A673 (cell line): ENCODE measurements around the gene CTSZ. TPM values are rescaled to one million over a fixed set of nuclear protein-coding genes. Genes with fewer than 3 reads are reported as not detected.

Source experiments
- BruUV-seq: library from RNA; stranded (reverse); fragments of 400-500 nt; replicated peaks from 2 replicates; lab custom pipeline; 2021; lab: Mats Ljungman, UMichigan
- CTCF ChIA-PET: fragments of 300-600 bp; sonication (Branson Sonifier 250); formaldehyde crosslinking; loops from one replicate; lab custom pipeline; 2022; ENCODE audit warnings: antibody characterized with exemption; lab: Charles Lee
- POLR2A ChIA-PET: fragments of 300-600 bp; sonication (Branson Sonifier 250); formaldehyde crosslinking; loops from one replicate; lab custom pipeline; 2022; ENCODE audit warnings: antibody characterized with exemption; ENCODE audit not compliant: low non-redundant PET; lab: Charles Lee
- DNase-seq: peaks from one replicate; pipeline ENCODE4 v3.0.0-alpha.2; 2015; ENCODE audit warnings: low spot score
- H3K27ac ChIP-seq: fragments of 200-600 bp; sonication (generic); 2 replicates; pipeline ENCODE4 v1.5.1; 2016; ENCODE audit warnings: mixed run types, low read depth, mild to moderate bottlenecking, mixed read lengths, antibody characterized with exemption, low read length; ENCODE audit not compliant: poor library complexity, severe bottlenecking
- H3K27me3 ChIP-seq: fragments of 200-600 bp; sonication (generic); replicated peaks from 2 replicates; pipeline ENCODE4 v1.6.1; 2017; ENCODE audit warnings: mixed run types, low read depth, mild to moderate bottlenecking, mixed read lengths, antibody characterized with exemption, low read length; ENCODE audit not compliant: insufficient read depth, poor library complexity
- H3K36me3 ChIP-seq: fragments of 200-600 bp; sonication (generic); 2 replicates; pipeline ENCODE4 v1.6.1; 2016; ENCODE audit warnings: mixed run types, mild to moderate bottlenecking, mixed read lengths, antibody characterized with exemption, low read length; ENCODE audit not compliant: insufficient read depth, poor library complexity, severe bottlenecking
- H3K4me1 ChIP-seq: fragments of 200-600 bp; sonication (generic); 2 replicates; pipeline ENCODE4 v1.6.1; 2017; ENCODE audit warnings: mixed run types, mild to moderate bottlenecking, mixed read lengths, antibody characterized with exemption, low read length; ENCODE audit not compliant: insufficient read depth, poor library complexity, severe bottlenecking
- H3K4me3 ChIP-seq: fragments of 200-600 bp; sonication (generic); 2 replicates; pipeline ENCODE4 v1.5.1; 2016; ENCODE audit warnings: low read depth, mixed run types, mild to moderate bottlenecking, mixed read lengths, low read length; ENCODE audit not compliant: poor library complexity, severe bottlenecking
- H3K9me3 ChIP-seq: fragments of 200-600 bp; sonication (generic); 2 replicates; pipeline ENCODE4 v1.6.1; 2016; ENCODE audit warnings: mixed run types, low read depth, mild to moderate bottlenecking, mixed read lengths, antibody characterized with exemption, low read length; ENCODE audit not compliant: poor library complexity, severe bottlenecking
- EZH2 ChIP-seq: fragments of 200-600 bp; sonication (generic); IDR thresholded peaks from 2 replicates; pipeline ENCODE4 v1.6.1; 2017; ENCODE audit warnings: borderline replicate concordance, low read depth, mild to moderate bottlenecking, mixed read lengths, antibody characterized with exemption, low read length; ENCODE audit not compliant: poor library complexity, severe bottlenecking
- intact Hi-C: fragments of 100-400 bp; cut with micrococcal nuclease; formaldehyde crosslinking; loops from one replicate; pipeline ENCODE4 v1.10.0; 2022; ENCODE audit not compliant: unreplicated experiment
- total RNA-seq: library from RNA; stranded (reverse); gene quantifications from 2 replicates; pipeline ENCODE4 v1.2.3, GENCODE V29; 2021
- TF ChIP-seq, protein P1 (sequence below): fragments of 300-800, 200-600 bp; sonication (generic); conservative IDR thresholded peaks from 2 replicates; pipeline ENCODE4 v1.5.1; 2017; ENCODE audit warnings: low read depth, mild to moderate bottlenecking, antibody characterized with exemption, low read length, moderate library complexity, mixed read lengths

The CTSZ gene
- total RNA-seq, 1 experiment from 2014 or later = 1.2 TPM

DNA sequence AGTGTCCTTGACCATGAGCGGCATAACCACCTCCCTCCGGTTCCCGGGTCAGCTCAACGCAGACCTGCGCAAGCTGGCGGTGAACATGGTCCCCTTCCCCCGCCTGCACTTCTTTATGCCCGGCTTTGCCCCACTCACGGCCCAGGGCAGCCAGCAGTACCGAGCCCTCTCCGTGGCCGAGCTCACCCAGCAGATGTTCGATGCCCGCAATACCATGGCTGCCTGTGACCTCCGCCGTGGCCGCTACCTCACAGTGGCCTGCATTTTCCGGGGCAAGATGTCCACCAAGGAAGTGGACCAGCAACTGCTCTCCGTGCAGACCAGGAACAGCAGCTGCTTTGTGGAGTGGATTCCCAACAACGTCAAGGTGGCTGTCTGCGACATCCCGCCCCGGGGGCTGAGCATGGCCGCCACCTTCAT, 17.1 kb upstream of the CTSZ start:
- Histone ChIP-seq H3K9me3 (no peaks in the 10 kb centered on the region), H3K4me3 (no peak overlapping the region), H3K27ac (no peak overlapping the region), H3K4me1 (peaks cover 19% of the 10 kb centered on the region), H3K36me3 (peaks cover 52% of the 10 kb centered on the region), H3K27me3 (no peaks in the 10 kb centered on the region)
- CTCF ChIA-PET = no interaction called here
- POLR2A ChIA-PET = no interaction called here
- intact Hi-C loops = no loop called here
- BruUV-seq = no TSS peak
- no peak for DNase-seq
- TF ChIP-seq, protein P1, sequence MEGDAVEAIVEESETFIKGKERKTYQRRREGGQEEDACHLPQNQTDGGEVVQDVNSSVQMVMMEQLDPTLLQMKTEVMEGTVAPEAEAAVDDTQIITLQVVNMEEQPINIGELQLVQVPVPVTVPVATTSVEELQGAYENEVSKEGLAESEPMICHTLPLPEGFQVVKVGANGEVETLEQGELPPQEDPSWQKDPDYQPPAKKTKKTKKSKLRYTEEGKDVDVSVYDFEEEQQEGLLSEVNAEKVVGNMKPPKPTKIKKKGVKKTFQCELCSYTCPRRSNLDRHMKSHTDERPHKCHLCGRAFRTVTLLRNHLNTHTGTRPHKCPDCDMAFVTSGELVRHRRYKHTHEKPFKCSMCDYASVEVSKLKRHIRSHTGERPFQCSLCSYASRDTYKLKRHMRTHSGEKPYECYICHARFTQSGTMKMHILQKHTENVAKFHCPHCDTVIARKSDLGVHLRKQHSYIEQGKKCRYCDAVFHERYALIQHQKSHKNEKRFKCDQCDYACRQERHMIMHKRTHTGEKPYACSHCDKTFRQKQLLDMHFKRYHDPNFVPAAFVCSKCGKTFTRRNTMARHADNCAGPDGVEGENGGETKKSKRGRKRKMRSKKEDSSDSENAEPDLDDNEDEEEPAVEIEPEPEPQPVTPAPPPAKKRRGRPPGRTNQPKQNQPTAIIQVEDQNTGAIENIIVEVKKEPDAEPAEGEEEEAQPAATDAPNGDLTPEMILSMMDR = no peak
- TF ChIP-seq EZH2 = no peak

DNA sequence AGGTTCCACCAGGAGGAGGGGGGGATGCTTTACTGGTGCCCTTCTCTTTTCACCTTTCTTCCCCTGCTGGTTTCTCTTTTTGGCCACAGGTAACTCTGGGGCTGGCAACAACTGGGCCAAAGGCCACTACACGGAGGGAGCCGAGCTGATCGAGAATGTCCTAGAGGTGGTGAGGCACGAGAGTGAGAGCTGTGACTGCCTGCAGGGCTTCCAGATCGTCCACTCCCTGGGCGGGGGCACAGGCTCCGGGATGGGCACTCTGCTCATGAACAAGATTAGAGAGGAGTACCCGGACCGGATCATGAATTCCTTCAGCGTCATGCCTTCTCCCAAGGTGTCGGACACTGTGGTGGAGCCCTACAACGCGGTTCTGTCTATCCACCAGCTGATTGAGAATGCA, 16.6 kb upstream of the CTSZ start:
- Histone ChIP-seq H3K4me1 (peaks cover 15% of the 10 kb centered on the region), H3K36me3 (peaks cover 47% of the 10 kb centered on the region), H3K4me3 (no peak overlapping the region), H3K9me3 (no peaks in the 10 kb centered on the region), H3K27me3 (no peaks in the 10 kb centered on the region), H3K27ac (no peak overlapping the region)
- no peak for DNase-seq
- TF ChIP-seq, protein P1 = no peak
- no peak for TF ChIP-seq EZH2
- no TSS peak for BruUV-seq
- intact Hi-C loops = no loop called here
- CTCF ChIA-PET = no interaction called here
- POLR2A ChIA-PET = no interaction called here

DNA sequence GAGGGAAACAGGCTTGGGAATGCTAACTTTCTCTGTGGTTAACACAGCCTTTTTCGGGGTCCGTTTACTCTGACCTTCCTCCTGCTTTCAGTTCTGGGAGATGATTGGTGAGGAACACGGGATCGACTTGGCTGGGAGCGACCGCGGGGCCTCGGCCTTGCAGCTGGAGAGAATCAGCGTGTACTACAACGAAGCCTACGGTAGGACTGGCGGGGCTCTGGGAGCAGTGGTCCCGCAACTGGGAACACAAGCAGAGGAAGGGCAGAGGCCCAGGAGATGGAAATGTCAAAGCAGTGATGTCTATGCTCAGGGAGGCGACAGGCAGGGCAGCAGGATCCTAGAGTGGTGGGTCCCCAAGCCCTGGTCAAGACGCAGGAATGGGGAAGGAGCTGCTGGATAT, 15.7 kb upstream of the CTSZ start:
- Histone ChIP-seq H3K4me3 (no peak overlapping the region), H3K4me1 (peaks cover 15% of the 10 kb centered on the region), H3K27ac (no peak overlapping the region), H3K36me3 (peaks cover 38% of the 10 kb centered on the region), H3K27me3 (no peaks in the 10 kb centered on the region), H3K9me3 (no peaks in the 10 kb centered on the region)
- intact Hi-C loops = no loop called here
- ChIA-PET POLR2A (no interaction called here), CTCF (no interaction called here)
- TF ChIP-seq EZH2 = no peak
- TF ChIP-seq, protein P1 = no peak
- no peak for DNase-seq
- BruUV-seq = no TSS peak
